ENCODE results near the gene BBS5.
A peak's percentile ranks its signal among the peaks of the same experiment; 100 is the strongest.

DNA sequence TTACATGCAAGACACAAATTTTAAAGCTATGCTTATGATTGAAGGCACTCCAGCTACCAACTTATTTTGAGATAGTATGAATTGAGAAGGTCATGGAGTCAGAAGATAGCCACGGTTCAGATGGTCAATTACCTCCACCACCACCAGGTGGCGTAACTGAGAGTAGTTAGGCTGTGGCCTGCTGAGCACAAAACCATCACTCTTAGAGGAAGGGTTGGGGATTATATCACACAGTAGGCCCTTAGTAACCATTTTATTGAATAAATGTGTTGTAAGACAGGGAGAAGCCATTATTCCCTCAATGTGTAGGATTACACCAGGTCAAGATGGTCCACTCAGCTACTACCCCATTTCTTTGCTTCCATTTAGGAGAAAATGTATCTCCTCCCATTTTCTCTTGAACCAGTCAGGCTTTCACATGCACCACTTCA lies 49.0 kb downstream of the BBS5 start:
- TF ChIP-seq, protein P1, sequence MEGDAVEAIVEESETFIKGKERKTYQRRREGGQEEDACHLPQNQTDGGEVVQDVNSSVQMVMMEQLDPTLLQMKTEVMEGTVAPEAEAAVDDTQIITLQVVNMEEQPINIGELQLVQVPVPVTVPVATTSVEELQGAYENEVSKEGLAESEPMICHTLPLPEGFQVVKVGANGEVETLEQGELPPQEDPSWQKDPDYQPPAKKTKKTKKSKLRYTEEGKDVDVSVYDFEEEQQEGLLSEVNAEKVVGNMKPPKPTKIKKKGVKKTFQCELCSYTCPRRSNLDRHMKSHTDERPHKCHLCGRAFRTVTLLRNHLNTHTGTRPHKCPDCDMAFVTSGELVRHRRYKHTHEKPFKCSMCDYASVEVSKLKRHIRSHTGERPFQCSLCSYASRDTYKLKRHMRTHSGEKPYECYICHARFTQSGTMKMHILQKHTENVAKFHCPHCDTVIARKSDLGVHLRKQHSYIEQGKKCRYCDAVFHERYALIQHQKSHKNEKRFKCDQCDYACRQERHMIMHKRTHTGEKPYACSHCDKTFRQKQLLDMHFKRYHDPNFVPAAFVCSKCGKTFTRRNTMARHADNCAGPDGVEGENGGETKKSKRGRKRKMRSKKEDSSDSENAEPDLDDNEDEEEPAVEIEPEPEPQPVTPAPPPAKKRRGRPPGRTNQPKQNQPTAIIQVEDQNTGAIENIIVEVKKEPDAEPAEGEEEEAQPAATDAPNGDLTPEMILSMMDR (IDR thresholded peaks at IDR 0.05 in 8 of 11, conservative IDR thresholded peaks at IDR 0.05 in 3 of 11), result peak; percentile 46 to 86 (median 75)
- no peak for TF ChIP-seq POLR2A (IDR thresholded peaks at IDR 0.05)
